Tongue (tissue), 2 donors: ENCODE data around the gene TAF1L. TPM values are rescaled to one million over a fixed set of nuclear protein-coding genes. Genes with fewer than 3 reads are reported as not detected.

Source experiments
- DNase-seq: peaks from one replicate; pipeline ENCODE4 v3.0.0-alpha.2; 2015
- total RNA-seq: library from RNA; depleted of rRNA; stranded (reverse); fragments of >200 nt; gene quantifications from one replicate; pipeline ENCODE4 v1.2.3, GENCODE V29; 2014

The TAF1L gene
- total RNA-seq, 1 donor from 2014 or later, result 0.21 TPM

GRCh38 chr9:32590898-32591297, 44.6 kb downstream of the TAF1L start:
- no peak for DNase-seq

GRCh38 chr9:32590476-32590875, 45.0 kb downstream of the TAF1L start:
- DNase-seq, result no peak

- peak; percentile 69 for DNase-seq
These were observed 46.3 kb downstream of the TAF1L start for GRCh38 chr9:32589083-32589723.

GRCh38 chr9:32587901-32588300, 47.6 kb downstream of the TAF1L start:
- DNase-seq, result peak; percentile 3

GRCh38 chr9:32584784-32585183, 50.7 kb downstream of the TAF1L start:
- DNase-seq, result no peak

- DNase-seq, result peak; percentile 78
These were observed 53.8 kb downstream of the TAF1L start for GRCh38 chr9:32581512-32582143.

GRCh38 chr9:32580631-32581300, 54.7 kb downstream of the TAF1L start:
- DNase-seq, result no peak

- DNase-seq, result peak; percentile 77
These were observed 55.6 kb downstream of the TAF1L start for GRCh38 chr9:32579706-32580331.

Other genes starting within 250 kb of the TAF1L start
- 8.5 TPM for gene RIGI, start 109.5 kb downstream of the TAF1L start, total RNA-seq
- gene SMIM27, start 83.3 kb downstream of the TAF1L start, total RNA-seq, result 3.4 TPM
- gene TOPORS, start 83.1 kb downstream of the TAF1L start, total RNA-seq, result 29.2 TPM
- 70.5 TPM for gene NDUFB6, start 62.5 kb downstream of the TAF1L start, total RNA-seq
- gene TMEM215, start 147.9 kb upstream of the TAF1L start, total RNA-seq, result 2.1 TPM